ENCODE measurements around the gene NUP42. TPM values are rescaled to one million over a fixed set of nuclear protein-coding genes. Genes with fewer than 3 reads are reported as not detected.

NUP42 gene
- total RNA-seq, 4 donors from 2014 or later: 27.7 to 42.8 (median 31.3) TPM

DNA sequence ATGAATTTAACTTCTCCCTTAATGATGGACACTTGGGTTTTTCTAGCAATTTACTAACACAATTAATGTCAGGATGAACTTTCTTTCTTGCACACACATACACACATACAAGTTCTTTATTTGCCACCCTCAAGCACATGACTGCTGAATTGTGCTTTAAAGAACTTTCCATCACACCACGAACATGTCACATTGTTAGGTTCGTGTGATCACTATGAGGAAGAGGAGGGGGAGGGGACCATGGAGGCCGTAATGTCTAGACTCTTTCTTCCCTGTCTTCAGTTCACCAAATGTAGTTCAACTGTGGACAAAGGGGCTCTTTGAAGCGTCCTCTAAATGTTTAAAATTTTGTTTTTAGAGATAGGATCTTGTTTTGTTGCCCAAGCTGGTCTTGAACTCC is 31.0 kb downstream of the NUP42 start:
- TF ChIP-seq, protein P1, sequence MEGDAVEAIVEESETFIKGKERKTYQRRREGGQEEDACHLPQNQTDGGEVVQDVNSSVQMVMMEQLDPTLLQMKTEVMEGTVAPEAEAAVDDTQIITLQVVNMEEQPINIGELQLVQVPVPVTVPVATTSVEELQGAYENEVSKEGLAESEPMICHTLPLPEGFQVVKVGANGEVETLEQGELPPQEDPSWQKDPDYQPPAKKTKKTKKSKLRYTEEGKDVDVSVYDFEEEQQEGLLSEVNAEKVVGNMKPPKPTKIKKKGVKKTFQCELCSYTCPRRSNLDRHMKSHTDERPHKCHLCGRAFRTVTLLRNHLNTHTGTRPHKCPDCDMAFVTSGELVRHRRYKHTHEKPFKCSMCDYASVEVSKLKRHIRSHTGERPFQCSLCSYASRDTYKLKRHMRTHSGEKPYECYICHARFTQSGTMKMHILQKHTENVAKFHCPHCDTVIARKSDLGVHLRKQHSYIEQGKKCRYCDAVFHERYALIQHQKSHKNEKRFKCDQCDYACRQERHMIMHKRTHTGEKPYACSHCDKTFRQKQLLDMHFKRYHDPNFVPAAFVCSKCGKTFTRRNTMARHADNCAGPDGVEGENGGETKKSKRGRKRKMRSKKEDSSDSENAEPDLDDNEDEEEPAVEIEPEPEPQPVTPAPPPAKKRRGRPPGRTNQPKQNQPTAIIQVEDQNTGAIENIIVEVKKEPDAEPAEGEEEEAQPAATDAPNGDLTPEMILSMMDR (IDR thresholded peaks at IDR 0.05; ENCODE audit: low read depth): no peak

DNA sequence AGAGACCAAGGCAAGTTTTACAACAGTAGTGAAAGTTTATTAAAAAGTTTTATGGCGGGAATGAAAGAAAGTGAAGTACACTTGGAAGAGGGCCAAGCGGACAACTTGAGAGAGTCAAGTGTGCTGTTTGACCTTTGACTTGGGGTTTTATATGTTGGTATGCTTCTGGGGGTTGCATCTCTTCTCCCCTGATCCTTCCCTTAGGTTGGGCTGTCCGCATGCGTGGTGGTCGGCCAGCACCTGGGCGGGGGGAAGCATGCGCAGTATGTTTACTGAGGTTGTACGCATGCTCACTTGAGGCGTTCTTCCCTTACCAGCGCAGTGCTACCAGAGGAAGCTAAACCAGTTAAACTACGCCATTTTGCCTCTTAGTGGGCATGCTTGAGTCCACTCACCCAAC is 31.9 kb downstream of the NUP42 start:
- TF ChIP-seq, protein P1 (IDR thresholded peaks at IDR 0.05; ENCODE audit: low read depth): no peak

DNA sequence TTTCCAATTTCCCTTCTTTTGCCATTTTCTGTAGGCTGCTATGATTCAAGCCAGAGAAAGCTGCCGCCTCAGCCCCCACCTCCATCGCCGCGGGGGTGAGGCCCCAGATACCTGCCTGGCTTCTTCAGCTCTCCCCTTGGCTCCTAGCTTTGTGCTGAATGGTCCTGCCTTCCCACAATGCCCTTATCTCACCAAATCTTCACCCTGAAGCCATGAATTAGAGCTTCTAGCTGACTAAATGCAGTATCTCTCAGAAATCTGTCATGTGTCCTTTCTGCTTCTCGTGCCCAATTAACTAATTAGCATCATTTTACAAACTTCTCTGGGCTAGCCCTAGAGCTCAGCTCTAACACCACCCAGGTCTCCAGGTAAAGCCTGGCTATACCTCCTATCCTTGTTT is 32.6 kb downstream of the NUP42 start:
- TF ChIP-seq, protein P1 (IDR thresholded peaks at IDR 0.05; ENCODE audit: low read depth): no peak

DNA sequence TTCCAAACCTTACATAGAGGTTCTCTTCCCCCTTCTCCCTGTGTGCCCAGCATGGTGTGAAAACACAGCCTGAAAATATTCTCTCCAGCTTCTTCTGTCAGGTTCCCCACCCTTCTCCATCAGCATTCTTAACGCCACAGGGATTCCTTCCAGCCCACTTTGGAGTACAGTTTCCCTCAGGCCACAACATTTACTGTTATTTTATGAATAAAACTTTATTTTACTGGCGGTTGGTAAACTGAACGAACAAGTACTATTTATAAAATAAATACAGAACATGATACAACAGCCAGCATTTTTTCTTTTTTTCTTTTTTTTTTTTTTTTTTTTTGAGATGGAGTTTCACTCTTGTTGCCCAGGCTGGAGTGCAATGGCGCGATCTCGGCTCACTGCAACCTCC is 33.1 kb downstream of the NUP42 start:
- TF ChIP-seq, protein P1 (IDR thresholded peaks at IDR 0.05; ENCODE audit: low read depth): no peak

DNA sequence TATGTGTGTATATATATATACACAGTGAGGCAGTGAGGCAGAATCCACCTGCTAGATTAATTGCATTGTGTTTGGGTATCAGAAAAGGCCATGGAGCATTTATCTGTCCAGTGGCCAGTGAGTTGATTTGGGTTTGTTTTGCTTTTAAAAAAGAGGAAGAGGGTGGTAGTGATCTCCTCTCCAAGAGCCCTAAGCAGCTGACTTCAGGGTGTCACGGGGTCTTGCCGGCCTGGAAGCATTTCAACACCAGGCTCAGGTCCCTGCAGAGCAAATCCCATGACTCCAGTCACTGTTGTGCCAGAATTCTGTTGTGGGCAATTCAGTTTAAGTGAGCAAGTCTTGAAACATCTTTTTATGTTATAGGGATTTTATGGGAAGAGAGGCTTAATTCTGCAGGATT is 34.2 kb downstream of the NUP42 start:
- TF ChIP-seq, protein P1 (IDR thresholded peaks at IDR 0.05; ENCODE audit: low read depth): no peak

DNA sequence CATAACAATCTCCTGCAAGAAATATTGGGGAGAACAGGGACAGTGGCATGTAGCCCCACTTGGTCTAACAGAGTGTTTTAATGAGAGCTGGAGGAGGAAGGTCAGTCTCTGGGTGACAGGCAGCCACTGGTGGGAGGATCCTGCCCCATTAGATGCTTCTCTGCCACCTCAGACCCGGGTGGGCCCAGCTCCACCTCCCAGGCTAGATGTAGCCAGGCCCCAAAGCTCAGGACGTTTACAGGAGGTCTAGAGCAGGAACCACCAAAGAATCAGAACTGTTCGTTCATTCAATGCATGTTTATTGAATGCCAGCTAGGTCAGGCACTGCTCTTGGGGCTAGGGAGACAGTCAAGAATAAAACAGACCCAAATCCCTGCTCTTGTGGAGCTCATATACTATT is 36.3 kb downstream of the NUP42 start:
- TF ChIP-seq, protein P1 (IDR thresholded peaks at IDR 0.05; ENCODE audit: low read depth): no peak

DNA sequence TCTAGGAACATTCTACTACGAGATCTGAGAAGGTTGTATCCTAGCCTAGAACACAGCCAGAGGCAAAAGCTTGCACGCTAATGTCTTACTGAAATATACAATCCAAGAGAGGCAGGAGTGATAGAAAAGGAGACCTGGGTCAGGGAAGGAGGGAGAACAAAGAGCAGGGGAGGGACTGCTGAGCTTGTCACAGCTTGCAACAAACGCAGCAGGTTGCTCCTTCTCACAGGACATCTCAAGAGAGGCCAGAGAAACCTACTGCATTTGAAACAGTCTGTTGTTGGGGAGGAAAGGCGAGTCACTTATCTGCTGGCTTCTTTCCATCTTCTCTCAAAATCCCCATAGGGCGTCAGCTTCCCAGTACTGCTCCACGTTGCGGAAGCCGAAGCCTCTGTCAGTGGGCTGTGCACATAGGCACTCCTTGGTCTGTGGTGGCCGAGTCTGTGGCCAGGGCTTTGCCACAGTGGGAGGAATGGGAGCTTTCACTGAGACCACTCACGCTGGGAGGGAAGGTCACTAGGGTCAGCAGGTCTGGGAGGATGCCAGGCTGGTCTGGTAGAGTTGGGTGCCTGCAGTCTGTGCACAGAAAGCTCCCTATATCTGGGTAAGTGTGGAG is 39.0 kb downstream of the NUP42 start:
- TF ChIP-seq, protein P1 (IDR thresholded peaks at IDR 0.05; ENCODE audit: low read depth): no peak

Data from subcutaneous adipose tissue (tissue), 4 donors.